Measurements from ENCODE around the gene CACNG4. TPM values are rescaled to one million over a fixed set of nuclear protein-coding genes. Genes with fewer than 3 reads are reported as not detected.

The CACNG4 gene
- total RNA-seq, 4 donors from 2014 or later = 0.42 to 0.91 TPM; not detected in 2

GRCh38 chr17:66945147-66945835 lies 19.2 kb upstream of the CACNG4 start:
- DNase-seq (ENCODE audit: low spot score in 2 of 2) = no peak
- WGBS, 2 donors = 14 to 15% methylated on average over 18 of the region's 18 CpGs
- no peak for TF ChIP-seq POLR2A (IDR thresholded peaks at IDR 0.05)
- TF ChIP-seq, protein P1, sequence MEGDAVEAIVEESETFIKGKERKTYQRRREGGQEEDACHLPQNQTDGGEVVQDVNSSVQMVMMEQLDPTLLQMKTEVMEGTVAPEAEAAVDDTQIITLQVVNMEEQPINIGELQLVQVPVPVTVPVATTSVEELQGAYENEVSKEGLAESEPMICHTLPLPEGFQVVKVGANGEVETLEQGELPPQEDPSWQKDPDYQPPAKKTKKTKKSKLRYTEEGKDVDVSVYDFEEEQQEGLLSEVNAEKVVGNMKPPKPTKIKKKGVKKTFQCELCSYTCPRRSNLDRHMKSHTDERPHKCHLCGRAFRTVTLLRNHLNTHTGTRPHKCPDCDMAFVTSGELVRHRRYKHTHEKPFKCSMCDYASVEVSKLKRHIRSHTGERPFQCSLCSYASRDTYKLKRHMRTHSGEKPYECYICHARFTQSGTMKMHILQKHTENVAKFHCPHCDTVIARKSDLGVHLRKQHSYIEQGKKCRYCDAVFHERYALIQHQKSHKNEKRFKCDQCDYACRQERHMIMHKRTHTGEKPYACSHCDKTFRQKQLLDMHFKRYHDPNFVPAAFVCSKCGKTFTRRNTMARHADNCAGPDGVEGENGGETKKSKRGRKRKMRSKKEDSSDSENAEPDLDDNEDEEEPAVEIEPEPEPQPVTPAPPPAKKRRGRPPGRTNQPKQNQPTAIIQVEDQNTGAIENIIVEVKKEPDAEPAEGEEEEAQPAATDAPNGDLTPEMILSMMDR (IDR thresholded peaks at IDR 0.05) = no peak
- intact Hi-C loops (cut with DNase I; ENCODE audit: low total_unique reads) = no loop called here
- H3K4me3 ChIP-seq (ENCODE audit: low read depth, poor library complexity, severe bottlenecking) = no peak overlapping the region

GRCh38 chr17:66946251-66946650 lies 18.3 kb upstream of the CACNG4 start:
- intact Hi-C loops (cut with DNase I; ENCODE audit: low total_unique reads) = no loop called here
- TF ChIP-seq, protein P1 (IDR thresholded peaks at IDR 0.05) = no peak
- no peak for TF ChIP-seq POLR2A (IDR thresholded peaks at IDR 0.05)
- no peak overlapping the region for H3K4me3 ChIP-seq (ENCODE audit: low read depth, poor library complexity, severe bottlenecking)
- 85 to 88% methylated on average over 6 of the region's 6 CpGs for WGBS, 2 donors
- no peak for DNase-seq (ENCODE audit: low spot score in 2 of 2)

- no peak for DNase-seq (ENCODE audit: low spot score in 2 of 2)
- intact Hi-C loops (cut with DNase I; ENCODE audit: low total_unique reads) = no loop called here
- H3K4me3 ChIP-seq (ENCODE audit: low read depth, poor library complexity, severe bottlenecking) = no peak overlapping the region
- TF ChIP-seq, protein P1 (IDR thresholded peaks at IDR 0.05) = no peak
- no peak for TF ChIP-seq POLR2A (IDR thresholded peaks at IDR 0.05)
- WGBS, 2 donors = 63 to 76% methylated on average over 6 of the region's 6 CpGs
Measured at GRCh38 chr17:66947311-66947710, 17.2 kb upstream of the CACNG4 start.

GRCh38 chr17:66948061-66948750 lies 16.3 kb upstream of the CACNG4 start:
- TF ChIP-seq, protein P1 (IDR thresholded peaks at IDR 0.05) = no peak
- TF ChIP-seq POLR2A (IDR thresholded peaks at IDR 0.05) = no peak
- 70 to 83% methylated on average over 11 of the region's 11 CpGs for WGBS, 2 donors
- H3K4me3 ChIP-seq (ENCODE audit: low read depth, poor library complexity, severe bottlenecking) = no peak overlapping the region
- intact Hi-C loops (cut with DNase I; ENCODE audit: low total_unique reads) = no loop called here
- no peak for DNase-seq (ENCODE audit: low spot score in 2 of 2)

DNA sequence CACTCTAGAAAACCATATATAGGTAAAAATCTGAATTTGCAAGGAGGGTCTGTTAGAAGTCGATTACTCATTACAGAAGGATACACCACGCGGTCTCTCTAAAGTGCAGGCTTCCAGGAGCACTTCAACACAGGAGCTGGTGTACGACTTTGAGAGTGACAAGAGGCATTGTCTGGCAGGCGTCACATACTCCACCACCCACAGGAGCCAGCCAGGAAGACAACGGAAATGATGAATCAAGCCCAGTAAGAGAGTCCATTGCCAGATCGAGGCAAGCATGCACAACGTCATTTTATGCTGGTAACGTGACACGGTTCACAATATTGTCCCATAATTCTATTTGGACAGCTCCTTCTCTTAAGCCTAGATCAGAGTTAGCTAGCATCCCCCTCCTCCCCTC lies 15.0 kb upstream of the CACNG4 start:
- intact Hi-C loops (cut with DNase I; ENCODE audit: low total_unique reads) = no loop called here
- no peak overlapping the region for H3K4me3 ChIP-seq (ENCODE audit: low read depth, poor library complexity, severe bottlenecking)
- WGBS, 2 donors = 73% methylated on average over 10 of the region's 10 CpGs
- TF ChIP-seq, protein P1 (IDR thresholded peaks at IDR 0.05) = no peak
- TF ChIP-seq POLR2A (IDR thresholded peaks at IDR 0.05) = no peak
- DNase-seq (ENCODE audit: low spot score in 2 of 2) = no peak
